ENCODE data around the gene FBXL3.

DNA sequence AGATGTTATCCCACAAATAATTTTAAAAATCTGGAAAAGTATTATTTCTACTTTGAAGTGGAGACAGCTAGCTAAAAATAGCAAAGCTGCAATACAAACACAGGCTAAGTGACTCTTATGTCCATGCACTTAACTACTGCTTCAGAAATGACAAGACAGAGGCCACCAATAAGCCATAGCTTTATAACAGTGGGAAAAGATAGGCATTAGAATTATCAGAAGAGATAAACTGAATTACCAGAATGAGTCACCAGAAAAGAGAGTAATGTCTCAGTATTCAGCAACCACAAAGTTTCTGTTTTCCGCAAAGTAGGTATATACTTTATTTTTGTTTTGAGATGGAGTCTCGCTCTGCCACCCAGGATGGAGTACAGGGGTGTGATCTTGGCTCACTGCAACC is 17.9 kb downstream of the FBXL3 start:
- TF ChIP-seq, protein P1, sequence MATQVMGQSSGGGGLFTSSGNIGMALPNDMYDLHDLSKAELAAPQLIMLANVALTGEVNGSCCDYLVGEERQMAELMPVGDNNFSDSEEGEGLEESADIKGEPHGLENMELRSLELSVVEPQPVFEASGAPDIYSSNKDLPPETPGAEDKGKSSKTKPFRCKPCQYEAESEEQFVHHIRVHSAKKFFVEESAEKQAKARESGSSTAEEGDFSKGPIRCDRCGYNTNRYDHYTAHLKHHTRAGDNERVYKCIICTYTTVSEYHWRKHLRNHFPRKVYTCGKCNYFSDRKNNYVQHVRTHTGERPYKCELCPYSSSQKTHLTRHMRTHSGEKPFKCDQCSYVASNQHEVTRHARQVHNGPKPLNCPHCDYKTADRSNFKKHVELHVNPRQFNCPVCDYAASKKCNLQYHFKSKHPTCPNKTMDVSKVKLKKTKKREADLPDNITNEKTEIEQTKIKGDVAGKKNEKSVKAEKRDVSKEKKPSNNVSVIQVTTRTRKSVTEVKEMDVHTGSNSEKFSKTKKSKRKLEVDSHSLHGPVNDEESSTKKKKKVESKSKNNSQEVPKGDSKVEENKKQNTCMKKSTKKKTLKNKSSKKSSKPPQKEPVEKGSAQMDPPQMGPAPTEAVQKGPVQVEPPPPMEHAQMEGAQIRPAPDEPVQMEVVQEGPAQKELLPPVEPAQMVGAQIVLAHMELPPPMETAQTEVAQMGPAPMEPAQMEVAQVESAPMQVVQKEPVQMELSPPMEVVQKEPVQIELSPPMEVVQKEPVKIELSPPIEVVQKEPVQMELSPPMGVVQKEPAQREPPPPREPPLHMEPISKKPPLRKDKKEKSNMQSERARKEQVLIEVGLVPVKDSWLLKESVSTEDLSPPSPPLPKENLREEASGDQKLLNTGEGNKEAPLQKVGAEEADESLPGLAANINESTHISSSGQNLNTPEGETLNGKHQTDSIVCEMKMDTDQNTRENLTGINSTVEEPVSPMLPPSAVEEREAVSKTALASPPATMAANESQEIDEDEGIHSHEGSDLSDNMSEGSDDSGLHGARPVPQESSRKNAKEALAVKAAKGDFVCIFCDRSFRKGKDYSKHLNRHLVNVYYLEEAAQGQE (IDR thresholded peaks at IDR 0.05; ENCODE audit: borderline replicate concordance in 1 of 2, low read depth in 1 of 2, low read length in 2 of 2): no peak
- no peak for TF ChIP-seq NFYC (CRISPR knock-in tag; IDR thresholded peaks at IDR 0.05)
- TF ChIP-seq POLR2A (IDR thresholded peaks at IDR 0.05; ENCODE audit: insufficient read depth in 1 of 2, low read depth in 2 of 2, low read length in 2 of 2): no peak
- no peak for TF ChIP-seq FOSL1 (CRISPR knock-in tag; IDR thresholded peaks at IDR 0.05; ENCODE audit: borderline replicate concordance)
- no peak for TF ChIP-seq SIN3A (IDR thresholded peaks at IDR 0.05; ENCODE audit: borderline replicate concordance, low read depth, low read length)
- TF ChIP-seq SUZ12 (IDR thresholded peaks at IDR 0.05; ENCODE audit: low read depth, low read length): no peak
- no peak for TF ChIP-seq ZNF24 (IDR thresholded peaks at IDR 0.05)
- no peak for TF ChIP-seq ZNF33A (CRISPR knock-in tag; IDR thresholded peaks at IDR 0.05; ENCODE audit: borderline replicate concordance)
- TF ChIP-seq MEIS1 (CRISPR knock-in tag; IDR thresholded peaks at IDR 0.05; ENCODE audit: borderline replicate concordance): no peak
- TF ChIP-seq, protein P2, sequence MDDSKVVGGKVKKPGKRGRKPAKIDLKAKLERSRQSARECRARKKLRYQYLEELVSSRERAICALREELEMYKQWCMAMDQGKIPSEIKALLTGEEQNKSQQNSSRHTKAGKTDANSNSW (CRISPR knock-in tag; IDR thresholded peaks at IDR 0.05; ENCODE audit: borderline replicate concordance): no peak
- TF ChIP-seq ZNF350 (CRISPR knock-in tag; IDR thresholded peaks at IDR 0.05; ENCODE audit: borderline replicate concordance, low read depth): no peak
- TF ChIP-seq, protein P3, sequence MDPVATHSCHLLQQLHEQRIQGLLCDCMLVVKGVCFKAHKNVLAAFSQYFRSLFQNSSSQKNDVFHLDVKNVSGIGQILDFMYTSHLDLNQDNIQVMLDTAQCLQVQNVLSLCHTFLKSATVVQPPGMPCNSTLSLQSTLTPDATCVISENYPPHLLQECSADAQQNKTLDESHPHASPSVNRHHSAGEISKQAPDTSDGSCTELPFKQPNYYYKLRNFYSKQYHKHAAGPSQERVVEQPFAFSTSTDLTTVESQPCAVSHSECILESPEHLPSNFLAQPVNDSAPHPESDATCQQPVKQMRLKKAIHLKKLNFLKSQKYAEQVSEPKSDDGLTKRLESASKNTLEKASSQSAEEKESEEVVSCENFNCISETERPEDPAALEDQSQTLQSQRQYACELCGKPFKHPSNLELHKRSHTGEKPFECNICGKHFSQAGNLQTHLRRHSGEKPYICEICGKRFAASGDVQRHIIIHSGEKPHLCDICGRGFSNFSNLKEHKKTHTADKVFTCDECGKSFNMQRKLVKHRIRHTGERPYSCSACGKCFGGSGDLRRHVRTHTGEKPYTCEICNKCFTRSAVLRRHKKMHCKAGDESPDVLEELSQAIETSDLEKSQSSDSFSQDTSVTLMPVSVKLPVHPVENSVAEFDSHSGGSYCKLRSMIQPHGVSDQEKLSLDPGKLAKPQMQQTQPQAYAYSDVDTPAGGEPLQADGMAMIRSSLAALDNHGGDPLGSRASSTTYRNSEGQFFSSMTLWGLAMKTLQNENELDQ (CRISPR knock-in tag; IDR thresholded peaks at IDR 0.05; ENCODE audit: borderline replicate concordance): no peak
- no peak for TF ChIP-seq ATAD3A (CRISPR knock-in tag; IDR thresholded peaks at IDR 0.05)
- TF ChIP-seq, protein P4, sequence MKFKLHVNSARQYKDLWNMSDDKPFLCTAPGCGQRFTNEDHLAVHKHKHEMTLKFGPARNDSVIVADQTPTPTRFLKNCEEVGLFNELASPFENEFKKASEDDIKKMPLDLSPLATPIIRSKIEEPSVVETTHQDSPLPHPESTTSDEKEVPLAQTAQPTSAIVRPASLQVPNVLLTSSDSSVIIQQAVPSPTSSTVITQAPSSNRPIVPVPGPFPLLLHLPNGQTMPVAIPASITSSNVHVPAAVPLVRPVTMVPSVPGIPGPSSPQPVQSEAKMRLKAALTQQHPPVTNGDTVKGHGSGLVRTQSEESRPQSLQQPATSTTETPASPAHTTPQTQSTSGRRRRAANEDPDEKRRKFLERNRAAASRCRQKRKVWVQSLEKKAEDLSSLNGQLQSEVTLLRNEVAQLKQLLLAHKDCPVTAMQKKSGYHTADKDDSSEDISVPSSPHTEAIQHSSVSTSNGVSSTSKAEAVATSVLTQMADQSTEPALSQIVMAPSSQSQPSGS (CRISPR knock-in tag; IDR thresholded peaks at IDR 0.05): no peak

Data from HepG2 (cell line).